Peyer's patch (tissue), 4 donors: Measurements from ENCODE around the gene EPG5.

Experiments used
- CTCF ChIP-seq, 6 experiments: fragments of 450-650 bp in 4 of 6; fragments of 200-600 bp in 2 of 6; sonication (generic) in 1 of 6; IDR thresholded peaks; one replicate each; pipeline ENCODE4 v1.5.1; 2017 to 2019; ENCODE audit warnings: antibody characterized with exemption in 6 of 6, mild to moderate bottlenecking in 3 of 6, moderate library complexity in 1 of 6
- POLR2A ChIP-seq, 2 donors: fragments of 450-650 bp; IDR thresholded peaks; one replicate each; pipeline ENCODE4 v1.5.1; 2017; ENCODE audit warnings: antibody characterized with exemption in 2 of 2, mild to moderate bottlenecking in 2 of 2, moderate library complexity in 2 of 2

DNA sequence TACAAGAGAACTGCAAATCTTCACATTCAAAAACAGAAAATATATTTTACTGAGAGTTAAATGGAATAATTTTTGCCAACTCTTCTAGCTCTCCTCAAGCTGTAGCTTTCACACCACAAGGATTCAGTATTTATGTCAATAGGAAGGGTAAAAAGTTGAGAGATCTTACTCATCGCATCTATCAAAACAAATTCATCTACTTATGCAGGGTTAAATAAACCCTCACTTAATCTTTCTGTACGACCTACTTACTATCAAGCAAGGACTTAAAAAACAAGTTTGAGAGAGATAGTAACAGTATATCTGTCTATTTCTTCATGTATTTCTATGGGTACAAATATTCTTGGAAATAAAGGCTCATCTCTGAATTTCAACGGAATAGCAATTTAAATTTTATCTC is 106.2 kb downstream of the EPG5 start:
- TF ChIP-seq POLR2A (IDR thresholded peaks at IDR 0.05) = no peak
- no peak for TF ChIP-seq CTCF (IDR thresholded peaks at IDR 0.05)
